ENCODE results near the gene USP24. TPM values are rescaled to one million over a fixed set of nuclear protein-coding genes. Genes with fewer than 3 reads are reported as not detected.
"Not testable (repeated sequence)": the region's sequence is repeated elsewhere in the genome, so short reads cannot be mapped to it uniquely, and the experiment has no call there.

USP24 gene
- polyA plus RNA-seq, 3 donors = 46.2 to 46.4 (median 46.4) TPM

- no peak for DNase-seq (ENCODE audit: low read depth in 3 of 3, low spot score in 2 of 3)
Measured at GRCh38 chr1:55043011-55043410, 172.2 kb downstream of the USP24 start.

- DNase-seq (ENCODE audit: low read depth in 3 of 3, low spot score in 2 of 3) = no peak
Measured at GRCh38 chr1:55041613-55042012, 173.6 kb downstream of the USP24 start.

- no peak for DNase-seq (ENCODE audit: low read depth in 3 of 3, low spot score in 2 of 3)
Measured at GRCh38 chr1:55040933-55041494, 174.2 kb downstream of the USP24 start.

- DNase-seq (ENCODE audit: low read depth in 3 of 3, low spot score in 2 of 3) = no peak
Measured at GRCh38 chr1:55040083-55040932, 174.9 kb downstream of the USP24 start.

GRCh38 chr1:55039342-55040082, 175.7 kb downstream of the USP24 start, which contains the start of gene PCSK9:
Gene PCSK9 (plus strand): TSS chr1:55039548. CDS start chr1:55039838, 290 bp downstream.
- DNase-seq (ENCODE audit: low read depth in 3 of 3, low spot score in 2 of 3) = no peak

- DNase-seq (ENCODE audit: low read depth in 3 of 3, low spot score in 2 of 3) = no peak
Measured at GRCh38 chr1:55038974-55039341, 176.2 kb downstream of the USP24 start.

- DNase-seq (ENCODE audit: low read depth in 3 of 3, low spot score in 2 of 3) = no peak
Measured at GRCh38 chr1:55038552-55038838, 176.7 kb downstream of the USP24 start.

- no peak for DNase-seq (ENCODE audit: low read depth in 3 of 3, low spot score in 2 of 3)
Measured at GRCh38 chr1:55037733-55038551, 177.2 kb downstream of the USP24 start.

- no peak for DNase-seq (ENCODE audit: low read depth in 3 of 3, low spot score in 2 of 3)
Measured at GRCh38 chr1:55035904-55036303, 179.3 kb downstream of the USP24 start.

GRCh38 chr1:55034476-55035133, 180.6 kb downstream of the USP24 start:
- no peak for DNase-seq (ENCODE audit: low read depth in 3 of 3, low spot score in 2 of 3)

- DNase-seq (ENCODE audit: low read depth in 3 of 3, low spot score in 2 of 3) = no peak
Measured at GRCh38 chr1:55033265-55033614, 181.9 kb downstream of the USP24 start.

- not testable (repeated sequence) for DNase-seq (ENCODE audit: low read depth in 3 of 3, low spot score in 2 of 3)
Measured at GRCh38 chr1:55031098-55031497, 184.1 kb downstream of the USP24 start.

GRCh38 chr1:55026682-55027081, 188.5 kb downstream of the USP24 start:
- DNase-seq (ENCODE audit: low read depth in 3 of 3, low spot score in 2 of 3) = not testable (repeated sequence)

- not testable (repeated sequence) for DNase-seq (ENCODE audit: low read depth in 3 of 3, low spot score in 2 of 3)
Measured at GRCh38 chr1:55024163-55024562, 191.0 kb downstream of the USP24 start.

GRCh38 chr1:55021942-55022546, 193.1 kb downstream of the USP24 start:
- peak; percentile 60 to 73 (median 61) for DNase-seq (ENCODE audit: low read depth in 3 of 3, low spot score in 2 of 3)

- DNase-seq (ENCODE audit: low read depth in 3 of 3, low spot score in 2 of 3) = no peak
Measured at GRCh38 chr1:55018395-55018794, 196.8 kb downstream of the USP24 start.

Measured in right renal cortex interstitium (tissue), 3 donors.